GM21526 (cell line): Measurements from ENCODE around the gene ZMYM1.
"Not testable (repeated sequence)": the region's sequence is repeated elsewhere in the genome, so short reads cannot be mapped to it uniquely, and the experiment has no call there.

Source experiments
- ATAC-seq: cut with Tn5 transposase; IDR thresholded peaks from one replicate; pipeline ENCODE4 v1.9.1; 2021; ENCODE audit warnings: moderate library complexity; ENCODE audit not compliant: unreplicated experiment, low FRiP score

ZMYM1 gene

DNA sequence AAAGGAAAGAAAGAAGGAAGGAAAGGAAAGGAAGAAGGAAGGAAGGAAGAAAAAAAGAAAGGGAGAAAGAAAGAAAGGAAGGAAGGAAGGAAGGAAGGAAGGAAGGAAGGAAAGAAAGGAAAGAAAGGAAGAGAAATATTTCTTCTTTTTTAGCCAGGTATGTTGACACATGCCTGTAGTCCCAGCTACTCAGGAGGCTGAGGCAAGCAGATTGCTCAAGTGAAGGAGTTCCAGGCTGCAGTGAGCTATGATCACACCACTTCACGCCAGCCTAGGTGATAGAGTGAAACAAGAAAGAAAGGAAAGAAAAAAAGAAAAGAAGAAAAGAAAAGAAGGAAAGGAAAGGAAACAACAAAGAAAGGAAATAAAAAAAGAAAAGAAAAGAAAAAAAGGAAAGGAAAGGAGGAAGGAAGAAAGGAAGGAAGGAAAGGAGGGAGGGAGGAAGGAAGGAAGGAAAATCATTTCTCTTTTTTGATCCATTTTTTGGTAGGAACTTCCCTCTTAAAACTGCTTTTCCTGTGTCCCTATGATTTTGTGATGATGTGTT is 5.8 kb upstream of the ZMYM1 start:
- no peak for ATAC-seq

DNA sequence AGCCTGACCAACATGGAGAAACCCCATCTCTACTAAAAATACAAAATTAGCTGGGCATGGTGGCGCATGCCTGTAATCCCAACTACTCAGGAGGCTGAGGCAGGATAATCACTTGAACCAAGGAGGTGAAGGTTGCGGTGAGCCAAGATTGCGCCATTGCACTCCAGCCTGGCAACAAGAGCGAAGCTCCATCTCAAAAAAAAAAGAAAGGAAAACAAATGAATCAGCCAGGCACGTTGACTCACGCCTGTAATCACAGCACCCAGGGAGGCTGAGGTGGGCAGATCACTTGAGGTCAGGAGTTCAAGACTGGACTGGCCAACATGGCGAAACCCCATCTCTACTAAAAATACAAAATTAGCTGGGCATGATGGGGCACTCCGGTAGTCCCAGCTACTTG is 2.8 kb upstream of the ZMYM1 start:
- not testable (repeated sequence) for ATAC-seq

GRCh38 chr1:35080171-35080854 is 1.1 kb downstream of the ZMYM1 start:
- ATAC-seq, result no peak

DNA sequence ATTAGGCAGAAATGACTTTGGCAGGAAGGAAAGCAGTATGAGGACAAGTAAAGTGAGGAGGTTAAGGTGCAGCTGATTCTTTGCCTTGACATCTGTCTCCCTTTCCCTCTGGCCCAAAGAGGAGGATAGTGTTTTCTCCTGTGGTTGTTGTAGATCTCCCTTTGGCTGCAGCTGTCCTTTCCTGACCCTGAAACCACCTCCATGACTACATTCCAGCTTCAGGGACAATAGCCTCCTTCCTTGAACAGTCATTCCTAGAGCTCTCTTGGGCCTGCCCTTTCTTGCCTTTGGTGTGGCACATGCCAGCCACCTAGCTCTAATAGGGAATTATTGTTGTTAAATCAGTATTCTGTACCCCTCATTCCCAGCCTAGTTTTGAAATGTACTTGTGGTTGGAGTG is 6.2 kb downstream of the ZMYM1 start:
- no peak for ATAC-seq

- no peak for ATAC-seq
These were observed 18.0 kb downstream of the ZMYM1 start for GRCh38 chr1:35097224-35097623.

DNA sequence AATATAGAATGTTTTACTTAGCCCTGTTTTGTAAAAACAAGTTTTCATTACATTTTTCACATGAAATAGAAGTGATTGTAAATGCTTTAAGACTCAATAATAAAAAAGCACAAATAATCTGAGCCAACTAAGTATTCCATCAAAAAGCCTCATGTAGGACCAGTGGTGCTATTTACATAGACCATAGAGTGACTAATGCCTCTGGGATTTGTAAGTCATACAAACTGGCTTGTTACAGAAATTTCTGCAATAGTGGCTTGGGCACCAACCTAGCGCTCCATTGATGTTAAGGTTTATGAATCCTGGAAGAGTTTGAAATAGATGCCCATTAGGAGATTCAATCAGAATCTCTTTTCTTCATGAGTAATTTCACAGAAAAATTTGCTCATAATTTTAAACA is 31.9 kb downstream of the ZMYM1 start:
- ATAC-seq, result no peak

DNA sequence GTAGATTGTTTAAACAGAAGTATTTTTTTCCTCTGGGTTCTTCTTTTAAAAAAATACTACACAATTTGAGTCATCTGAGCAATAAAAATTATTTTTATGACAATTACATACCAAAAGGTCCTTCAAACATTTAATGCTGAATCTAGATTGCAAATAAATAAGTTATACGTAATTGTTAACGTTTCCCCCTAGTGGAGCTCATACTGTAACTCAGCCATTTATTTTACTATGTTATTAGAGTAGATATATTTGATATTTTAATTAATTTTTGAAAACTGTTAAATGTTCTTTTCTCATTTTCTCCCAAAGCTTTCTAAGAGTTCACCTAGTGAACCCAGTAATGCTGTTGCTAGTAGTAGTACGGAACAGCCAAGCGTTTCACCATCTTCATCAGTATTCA is 33.5 kb downstream of the ZMYM1 start:
- ATAC-seq, result no peak

- no peak for ATAC-seq
These were observed 36.5 kb downstream of the ZMYM1 start for GRCh38 chr1:35115459-35116383.

GRCh38 chr1:35120458-35121133 is 41.4 kb downstream of the ZMYM1 start:
- ATAC-seq, result no peak

- ATAC-seq, result no peak
These were observed 43.1 kb downstream of the ZMYM1 start for GRCh38 chr1:35122311-35122710.

- no peak for ATAC-seq
These were observed 47.4 kb downstream of the ZMYM1 start for GRCh38 chr1:35126546-35126945.

- ATAC-seq, result no peak
These were observed 49.9 kb downstream of the ZMYM1 start for GRCh38 chr1:35129080-35129479.

DNA sequence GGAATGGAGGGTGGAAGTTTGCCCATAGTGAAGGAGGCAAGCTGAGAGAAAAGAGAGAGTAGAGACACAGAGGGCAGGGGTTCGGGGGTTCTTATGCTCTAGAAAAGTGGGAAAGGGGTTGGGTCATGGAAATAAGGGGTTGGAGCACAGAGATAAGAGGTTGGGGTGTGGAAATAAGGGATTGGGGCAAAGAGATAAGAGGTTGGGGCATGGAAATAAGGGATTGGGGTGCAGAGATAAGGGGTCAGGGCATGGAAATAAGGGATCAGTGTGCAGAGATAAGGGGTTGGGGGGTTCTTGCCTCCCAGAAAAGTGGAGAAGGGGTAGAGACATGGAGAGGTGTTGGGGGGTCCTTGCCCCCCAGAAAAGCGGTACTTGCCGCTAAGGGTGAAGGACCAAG is 57.6 kb downstream of the ZMYM1 start:
- no peak for ATAC-seq

- not testable (repeated sequence) for ATAC-seq
These were observed 58.4 kb downstream of the ZMYM1 start for GRCh38 chr1:35137590-35137989.

DNA sequence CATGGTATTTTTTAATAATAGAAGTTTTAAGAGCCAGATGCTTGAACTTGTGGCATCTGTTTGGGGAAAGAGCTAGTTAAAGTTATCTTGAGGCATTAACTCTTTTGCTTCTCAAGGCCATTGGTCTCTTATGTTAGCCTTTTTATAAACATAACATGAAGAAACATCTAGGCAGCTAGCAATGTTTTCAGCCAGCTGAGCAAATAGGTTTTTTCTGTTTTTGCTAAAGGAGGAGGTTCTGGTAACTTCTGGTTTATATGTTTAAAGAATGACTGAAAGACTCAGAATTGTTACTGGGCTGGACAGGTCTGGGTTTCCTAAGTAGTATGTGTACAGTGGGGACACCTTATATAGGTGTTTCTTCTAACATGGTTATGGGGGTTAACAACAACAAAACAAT is 63.1 kb downstream of the ZMYM1 start:
- ATAC-seq, result not testable (repeated sequence)

GRCh38 chr1:35142728-35143127 is 63.5 kb downstream of the ZMYM1 start:
- not testable (repeated sequence) for ATAC-seq

GRCh38 chr1:35143737-35144508 is 64.7 kb downstream of the ZMYM1 start:
- no peak for ATAC-seq

DNA sequence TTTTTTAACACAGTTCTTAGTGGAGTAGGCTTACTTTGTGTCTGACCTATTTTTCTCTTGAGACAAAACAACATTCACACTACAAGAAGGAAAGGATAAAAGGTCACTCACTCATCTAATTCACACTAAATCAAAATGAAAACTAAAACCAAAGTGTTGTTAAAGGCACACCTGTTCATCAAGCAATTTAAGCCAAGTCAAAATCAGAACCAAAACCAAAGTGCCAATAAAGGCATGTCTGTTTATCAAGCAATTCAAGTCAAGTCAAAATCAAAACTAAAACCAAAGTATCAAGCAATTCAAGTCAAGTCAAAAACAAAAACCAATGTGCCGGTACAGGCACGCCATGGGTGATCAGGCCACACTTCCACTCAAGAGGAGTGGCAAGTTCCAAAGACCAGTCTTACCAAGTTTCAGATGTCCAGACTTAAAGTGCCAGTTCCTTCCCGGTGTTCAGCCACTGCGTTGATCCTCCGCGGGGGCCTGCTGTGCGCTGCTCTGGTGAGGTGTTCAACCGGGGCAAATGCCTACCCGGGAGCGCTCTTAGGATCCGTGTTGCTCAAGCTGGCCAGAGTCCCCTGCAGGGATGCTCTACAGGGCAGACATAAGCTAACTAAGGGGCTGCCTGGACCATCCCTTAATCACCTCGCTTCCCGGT is 66.8 kb downstream of the ZMYM1 start:
- not testable (repeated sequence) for ATAC-seq

DNA sequence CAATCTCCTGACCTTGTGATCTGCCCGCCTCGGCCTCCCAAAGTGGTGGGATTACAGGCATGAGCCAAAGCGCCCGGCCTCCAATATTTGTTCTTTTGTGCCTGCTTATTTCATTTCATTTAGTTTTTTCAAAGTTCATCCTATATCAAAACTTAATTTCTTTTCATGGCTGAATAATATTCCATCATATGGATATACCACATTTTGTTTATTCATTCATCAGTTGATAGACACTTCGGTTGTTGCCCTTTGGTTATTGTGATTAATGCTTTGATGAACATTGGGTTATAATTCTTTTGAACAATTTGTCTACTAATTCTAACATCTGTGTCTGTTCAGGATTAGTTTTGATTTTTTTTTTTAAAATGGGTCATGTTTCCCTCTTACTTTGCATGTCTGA is 72.0 kb downstream of the ZMYM1 start:
- ATAC-seq, result no peak

- no peak for ATAC-seq
These were observed 85.7 kb downstream of the ZMYM1 start for GRCh38 chr1:35164893-35165292.
